ENCODE results near the gene FBRS.

FBRS gene

DNA sequence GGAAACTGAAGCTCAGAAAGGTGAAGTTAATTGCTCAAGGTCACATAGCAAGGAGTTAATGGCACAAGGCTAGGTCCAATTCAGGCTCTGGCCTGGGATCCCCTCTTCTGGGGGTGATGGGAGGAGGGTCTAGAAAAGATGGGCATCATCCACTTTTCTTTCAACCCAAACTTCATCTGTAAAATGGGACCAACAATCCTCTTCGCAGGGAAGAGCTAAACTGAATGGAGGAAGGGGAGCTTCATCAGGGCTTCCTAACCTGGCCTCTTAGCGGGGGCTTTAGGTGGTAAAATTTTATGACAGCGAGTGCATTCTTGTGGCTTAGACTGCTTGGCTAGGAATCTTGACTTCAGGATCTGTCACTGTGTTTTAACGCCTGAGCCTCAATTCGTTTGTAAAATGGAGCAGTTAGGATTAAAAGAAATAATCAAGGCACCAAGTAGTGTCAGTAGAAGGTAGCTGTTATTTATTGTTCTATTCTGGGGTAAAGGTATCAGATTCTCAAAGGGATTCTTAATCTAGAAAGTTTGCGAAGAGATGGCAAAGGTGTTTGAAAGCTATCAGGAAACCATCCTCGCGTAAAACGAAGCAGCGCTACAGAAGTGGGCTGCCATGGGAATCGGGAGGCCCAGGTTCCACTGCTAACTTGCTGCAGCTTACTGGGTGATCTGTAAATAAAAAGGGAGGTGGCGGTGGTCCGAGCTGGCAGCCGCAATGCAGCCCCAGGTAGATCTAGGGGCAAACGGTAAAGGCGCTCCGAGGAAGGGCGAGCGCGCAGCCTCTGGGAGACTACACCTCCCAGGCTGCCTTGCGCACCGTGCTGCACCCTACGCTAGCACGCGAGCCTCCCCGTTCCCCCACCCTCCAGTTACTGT is 39.3 kb downstream of the FBRS start:
- no peaks in the 10 kb centered on the region for H3K9me3 Mint-ChIP-seq
- H3K4me1 Mint-ChIP-seq, result peaks cover 16% of the 10 kb centered on the region
- H3K36me3 Mint-ChIP-seq (ENCODE audit: low read depth), result peaks cover 17% of the 10 kb centered on the region
- TF ChIP-seq, protein P1, sequence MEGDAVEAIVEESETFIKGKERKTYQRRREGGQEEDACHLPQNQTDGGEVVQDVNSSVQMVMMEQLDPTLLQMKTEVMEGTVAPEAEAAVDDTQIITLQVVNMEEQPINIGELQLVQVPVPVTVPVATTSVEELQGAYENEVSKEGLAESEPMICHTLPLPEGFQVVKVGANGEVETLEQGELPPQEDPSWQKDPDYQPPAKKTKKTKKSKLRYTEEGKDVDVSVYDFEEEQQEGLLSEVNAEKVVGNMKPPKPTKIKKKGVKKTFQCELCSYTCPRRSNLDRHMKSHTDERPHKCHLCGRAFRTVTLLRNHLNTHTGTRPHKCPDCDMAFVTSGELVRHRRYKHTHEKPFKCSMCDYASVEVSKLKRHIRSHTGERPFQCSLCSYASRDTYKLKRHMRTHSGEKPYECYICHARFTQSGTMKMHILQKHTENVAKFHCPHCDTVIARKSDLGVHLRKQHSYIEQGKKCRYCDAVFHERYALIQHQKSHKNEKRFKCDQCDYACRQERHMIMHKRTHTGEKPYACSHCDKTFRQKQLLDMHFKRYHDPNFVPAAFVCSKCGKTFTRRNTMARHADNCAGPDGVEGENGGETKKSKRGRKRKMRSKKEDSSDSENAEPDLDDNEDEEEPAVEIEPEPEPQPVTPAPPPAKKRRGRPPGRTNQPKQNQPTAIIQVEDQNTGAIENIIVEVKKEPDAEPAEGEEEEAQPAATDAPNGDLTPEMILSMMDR (IDR thresholded peaks at IDR 0.05; ENCODE audit: unreplicated experiment in 3 of 3), result no peak
- peak overlapping the region; percentile 100 for H3K27ac Mint-ChIP-seq
- H3K27me3 Mint-ChIP-seq (ENCODE audit: low read depth), result no peaks in the 10 kb centered on the region
- peak overlapping the region; percentile 96 to 100 (median 99) for H3K4me3 Mint-ChIP-seq

GRCh38 chr16:30698139-30698815 is 40.0 kb downstream of the FBRS start:
- H3K9me3 Mint-ChIP-seq, result no peaks in the 10 kb centered on the region
- H3K27ac Mint-ChIP-seq, result peak overlapping the region; percentile 100
- peak overlapping the region; percentile 96 to 100 (median 99) for H3K4me3 Mint-ChIP-seq
- TF ChIP-seq, protein P1 (IDR thresholded peaks at IDR 0.05; ENCODE audit: unreplicated experiment in 3 of 3), result no peak
- H3K36me3 Mint-ChIP-seq (ENCODE audit: low read depth), result peaks cover 22% of the 10 kb centered on the region
- H3K4me1 Mint-ChIP-seq, result peaks cover 16% of the 10 kb centered on the region
- no peaks in the 10 kb centered on the region for H3K27me3 Mint-ChIP-seq (ENCODE audit: low read depth)

DNA sequence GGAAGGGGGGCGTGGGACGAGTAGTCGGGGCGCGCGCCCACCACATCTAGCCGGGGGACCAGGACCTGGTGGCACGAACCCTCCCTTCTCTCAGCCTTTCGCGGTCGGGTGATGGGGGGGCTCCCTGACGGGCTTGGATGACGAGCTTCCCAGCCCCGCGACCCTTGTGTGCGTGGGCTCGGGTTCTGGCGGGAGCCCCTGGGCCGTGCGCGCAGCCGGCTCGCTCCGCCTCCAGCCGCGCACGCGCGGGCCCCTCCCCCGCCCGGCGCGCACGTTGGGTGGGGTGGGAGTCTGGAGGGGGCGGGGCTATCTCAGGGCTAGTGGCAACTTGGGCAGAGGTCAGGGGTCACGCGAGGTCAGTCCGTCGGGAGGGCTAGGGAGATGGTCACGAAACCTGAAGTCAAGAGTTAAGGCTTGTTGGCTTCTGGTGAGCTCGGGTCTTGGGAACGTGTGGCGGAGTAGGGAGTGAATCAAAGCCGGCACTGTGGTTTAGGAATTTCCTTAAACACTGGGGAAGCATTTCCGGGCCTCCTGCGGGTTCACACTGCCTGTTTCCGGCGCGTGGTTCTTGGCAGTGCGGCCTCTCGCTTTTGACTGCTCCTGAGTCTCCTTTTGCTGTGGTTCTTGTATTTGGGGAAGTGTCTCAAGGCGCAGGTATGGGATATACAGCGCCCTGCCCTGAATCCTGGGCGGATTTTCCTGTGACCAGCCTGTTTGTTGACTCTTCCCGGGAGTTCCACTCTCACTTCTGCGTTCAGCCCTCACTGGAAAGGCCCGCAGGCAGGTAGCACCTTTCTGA is 40.8 kb downstream of the FBRS start, which contains the start of gene SRCAP:
TSS of gene SRCAP (plus strand) at position 356 of the 799 bp plus-strand sequence. CDS start 1,654 bp downstream, outside the sequence.
- Mint-ChIP-seq H3K4me1 (peaks cover 16% of the 10 kb centered on the region), H3K27me3 (ENCODE audit: low read depth) (no peaks in the 10 kb centered on the region), H3K36me3 (ENCODE audit: low read depth) (peaks cover 27% of the 10 kb centered on the region), H3K27ac (peak within 1 kb of the TSS; percentile 100), H3K4me3 (peak within 1 kb of the TSS; percentile 96 to 100 (median 99)), H3K9me3 (no peaks in the 10 kb centered on the region)
- TF ChIP-seq, protein P1 (IDR thresholded peaks at IDR 0.05; ENCODE audit: unreplicated experiment in 3 of 3), result no peak

DNA sequence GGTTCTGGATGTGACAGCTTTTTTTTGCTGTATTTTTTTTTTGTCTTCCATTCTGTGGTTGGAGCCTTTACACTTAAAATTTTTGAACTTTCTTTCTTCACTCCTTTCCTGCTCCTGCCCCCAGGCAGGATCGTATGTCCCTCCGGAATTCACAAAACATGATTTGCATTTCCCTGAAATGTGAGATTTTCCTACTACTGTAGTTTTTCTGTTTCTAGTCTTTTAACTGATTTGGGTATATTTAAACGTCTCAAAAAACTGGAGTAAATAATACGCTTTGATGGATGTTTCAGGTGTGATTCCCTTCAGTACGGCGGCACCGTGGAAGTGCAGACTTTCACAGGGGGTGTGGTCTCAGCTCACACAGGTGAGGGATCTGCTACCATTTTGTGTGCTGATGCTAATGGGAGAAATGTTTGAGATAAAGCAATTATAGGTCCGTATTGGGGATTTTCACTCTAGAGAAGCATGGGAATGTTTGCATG is 41.4 kb downstream of the FBRS start:
- Mint-ChIP-seq H3K27ac (peak overlapping the region; percentile 100), H3K9me3 (no peaks in the 10 kb centered on the region), H3K36me3 (ENCODE audit: low read depth) (peaks cover 33% of the 10 kb centered on the region), H3K4me1 (peaks cover 16% of the 10 kb centered on the region), H3K4me3 (peak overlapping the region; percentile 96 to 100 (median 99)), H3K27me3 (ENCODE audit: low read depth) (no peaks in the 10 kb centered on the region)
- TF ChIP-seq, protein P1 (IDR thresholded peaks at IDR 0.05; ENCODE audit: unreplicated experiment in 3 of 3), result no peak

DNA sequence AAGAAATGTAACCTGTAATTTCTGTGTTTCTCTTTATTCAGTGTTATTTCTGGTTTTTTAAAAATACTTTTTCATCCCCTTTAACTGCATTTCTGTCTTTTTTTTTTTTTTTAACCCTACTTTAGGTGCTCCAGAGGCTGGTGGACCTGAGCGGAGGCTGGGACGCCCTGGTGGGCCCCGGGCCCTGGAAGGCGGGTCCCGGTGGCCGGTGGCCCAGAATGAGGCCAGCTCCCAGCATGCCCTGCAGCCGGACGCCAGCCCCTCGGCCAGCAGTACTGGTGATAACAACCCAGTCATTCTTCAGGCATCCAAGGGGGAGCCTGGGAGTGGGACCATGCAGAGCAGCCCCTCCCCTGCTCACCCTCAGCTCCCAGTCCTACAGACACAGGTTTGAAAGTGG is 42.3 kb downstream of the FBRS start:
- peak overlapping the region in 2 of 3 experiments; percentile 51 to 100 for H3K27ac Mint-ChIP-seq
- TF ChIP-seq, protein P1 (IDR thresholded peaks at IDR 0.05; ENCODE audit: unreplicated experiment in 3 of 3), result no peak
- H3K4me3 Mint-ChIP-seq, result peak overlapping the region; percentile 96 to 100 (median 99)
- peaks cover 37% of the 10 kb centered on the region for H3K36me3 Mint-ChIP-seq (ENCODE audit: low read depth)
- H3K9me3 Mint-ChIP-seq, result no peaks in the 10 kb centered on the region
- peaks cover 16% of the 10 kb centered on the region for H3K4me1 Mint-ChIP-seq
- H3K27me3 Mint-ChIP-seq (ENCODE audit: low read depth), result no peaks in the 10 kb centered on the region
